ENCODE data around the gene IGSF9.

IGSF9 gene

GRCh38 chr1:159943908-159944622 lies 1.3 kb downstream of the IGSF9 start:
- ATAC-seq (ENCODE audit: low read depth) = peak; percentile 59
- H3K4me3 ChIP-seq (ENCODE audit: severe bottlenecking) = peak overlapping the region; percentile 41
- no peaks in the 10 kb centered on the region for H3K27me3 ChIP-seq (ENCODE audit: insufficient read depth, poor library complexity, severe bottlenecking)
- H3K4me1 ChIP-seq (ENCODE audit: insufficient read depth, poor library complexity, severe bottlenecking) = peaks cover 14% of the 10 kb centered on the region
- H3K36me3 ChIP-seq (ENCODE audit: low read depth) = no peaks in the 10 kb centered on the region
- no peak for TF ChIP-seq CTCF (IDR thresholded peaks at IDR 0.05; ENCODE audit: poor library complexity, severe bottlenecking)
- H3K27ac ChIP-seq (ENCODE audit: poor library complexity, severe bottlenecking) = peak overlapping the region; percentile 50
- no peaks in the 10 kb centered on the region for H3K9me3 ChIP-seq (ENCODE audit: severe bottlenecking)
- no peak for DNase-seq (ENCODE audit: low spot score)

GRCh38 chr1:159943278-159943640 lies 2.2 kb downstream of the IGSF9 start:
- no peak overlapping the region for H3K4me3 ChIP-seq (ENCODE audit: severe bottlenecking)
- ATAC-seq (ENCODE audit: low read depth) = no peak
- H3K4me1 ChIP-seq (ENCODE audit: insufficient read depth, poor library complexity, severe bottlenecking) = peaks cover 14% of the 10 kb centered on the region
- H3K9me3 ChIP-seq (ENCODE audit: severe bottlenecking) = no peaks in the 10 kb centered on the region
- H3K36me3 ChIP-seq (ENCODE audit: low read depth) = no peaks in the 10 kb centered on the region
- no peaks in the 10 kb centered on the region for H3K27me3 ChIP-seq (ENCODE audit: insufficient read depth, poor library complexity, severe bottlenecking)
- H3K27ac ChIP-seq (ENCODE audit: poor library complexity, severe bottlenecking) = peak overlapping the region; percentile 50
- DNase-seq (ENCODE audit: low spot score) = no peak
- no peak for TF ChIP-seq CTCF (IDR thresholded peaks at IDR 0.05; ENCODE audit: poor library complexity, severe bottlenecking)

- Histone ChIP-seq H3K27ac (ENCODE audit: poor library complexity, severe bottlenecking) (no peak overlapping the region), H3K4me3 (ENCODE audit: severe bottlenecking) (no peak overlapping the region), H3K4me1 (ENCODE audit: insufficient read depth, poor library complexity, severe bottlenecking) (peaks cover 14% of the 10 kb centered on the region)
Observed at GRCh38 chr1:159942632-159943277, 2.7 kb downstream of the IGSF9 start.

GRCh38 chr1:159941591-159942560 lies 3.5 kb downstream of the IGSF9 start:
- TF ChIP-seq CTCF (IDR thresholded peaks at IDR 0.05; ENCODE audit: poor library complexity, severe bottlenecking) = no peak
- H3K27ac ChIP-seq (ENCODE audit: poor library complexity, severe bottlenecking) = no peak overlapping the region
- peaks cover 17% of the 10 kb centered on the region for H3K4me1 ChIP-seq (ENCODE audit: insufficient read depth, poor library complexity, severe bottlenecking)
- H3K27me3 ChIP-seq (ENCODE audit: insufficient read depth, poor library complexity, severe bottlenecking) = no peaks in the 10 kb centered on the region
- no peaks in the 10 kb centered on the region for H3K9me3 ChIP-seq (ENCODE audit: severe bottlenecking)
- ATAC-seq (ENCODE audit: low read depth) (no peak), DNase-seq (ENCODE audit: low spot score) (no peak)
- H3K4me3 ChIP-seq (ENCODE audit: severe bottlenecking) = no peak overlapping the region
- no peaks in the 10 kb centered on the region for H3K36me3 ChIP-seq (ENCODE audit: low read depth)

More at GRCh38 chr1:159942632-159943277, 2.7 kb downstream of the IGSF9 start:
- Histone ChIP-seq H3K36me3 (ENCODE audit: low read depth) (no peaks in the 10 kb centered on the region), H3K27me3 (ENCODE audit: insufficient read depth, poor library complexity, severe bottlenecking) (no peaks in the 10 kb centered on the region), H3K9me3 (ENCODE audit: severe bottlenecking) (no peaks in the 10 kb centered on the region)
- TF ChIP-seq CTCF (IDR thresholded peaks at IDR 0.05; ENCODE audit: poor library complexity, severe bottlenecking) = no peak
- no peak for ATAC-seq (ENCODE audit: low read depth)
- DNase-seq (ENCODE audit: low spot score) = no peak

All from RWPE2 (cell line).